ENCODE measurements around the gene RABEP2.
"Not testable (repeated sequence)": the region's sequence is repeated elsewhere in the genome, so short reads cannot be mapped to it uniquely, and the experiment has no call there.

Gene RABEP2

GRCh38 chr16:28895609-28896008 is 29.4 kb downstream of the RABEP2 start:
- Histone ChIP-seq H3K9me2 (ENCODE audit: low read depth, low read length) (no peaks in the 10 kb centered on the region), H3K9me3 (ENCODE audit: low read length) (no peaks in the 10 kb centered on the region), H4K20me1 (ENCODE audit: insufficient read depth, low read length) (no peaks in the 10 kb centered on the region), H3K4me1 (ENCODE audit: insufficient read depth, low read length, severe bottlenecking) (no peaks in the 10 kb centered on the region), H3K36me3 (ENCODE audit: insufficient read depth, low read length) (0 out of 2 replicates have a peak, but pooled peaks cover 5% of the 10 kb centered on the region), H3K79me2 (ENCODE audit: insufficient read depth, low read length) (no peaks in the 10 kb centered on the region), H3K4me3 (ENCODE audit: low read depth, low read length, poor library complexity, severe bottlenecking) (no peak overlapping the region), H3K27ac (ENCODE audit: low read depth, low read length, poor library complexity, severe bottlenecking) (no peak overlapping the region), H3F3A (ENCODE audit: insufficient read depth, low read length) (no peaks in the 10 kb centered on the region), H3K27me3 (ENCODE audit: insufficient read depth, low read length) (no peaks in the 10 kb centered on the region), H3K4me2 (ENCODE audit: low read length) (no peak overlapping the region), H3K9ac (ENCODE audit: low read length) (no peak overlapping the region), H2AFZ (ENCODE audit: low read length) (no peak overlapping the region)
- TF ChIP-seq EZH2 (IDR thresholded peaks at IDR 0.05; ENCODE audit: borderline replicate concordance, low read length) (no peak), CTCF (IDR thresholded peaks at IDR 0.05; ENCODE audit: low read length) (no peak)

DNA sequence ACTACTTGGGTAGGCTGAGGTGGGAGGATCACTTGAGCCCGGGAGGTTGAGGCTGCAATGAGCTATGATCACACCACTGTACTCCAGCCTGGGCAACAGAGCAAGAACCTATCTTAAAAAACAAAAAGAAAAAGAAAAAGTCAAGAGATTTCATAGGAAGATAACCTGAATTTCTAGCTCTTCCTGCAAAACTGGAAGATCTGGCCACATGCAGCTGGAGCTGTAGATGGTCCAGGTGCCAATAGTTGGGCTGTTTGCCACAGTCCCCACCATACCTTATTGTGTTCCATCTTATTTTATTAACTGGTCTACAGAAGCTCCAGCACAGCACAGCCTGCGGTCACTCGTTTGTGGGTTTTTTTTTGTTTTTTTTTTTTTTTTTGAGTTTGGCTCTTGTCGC is 31.7 kb downstream of the RABEP2 start:
- Histone ChIP-seq H3K9ac (ENCODE audit: low read length) (no peak overlapping the region), H3K79me2 (ENCODE audit: insufficient read depth, low read length) (no peaks in the 10 kb centered on the region), H3K9me3 (ENCODE audit: low read length) (no peaks in the 10 kb centered on the region), H3K4me2 (ENCODE audit: low read length) (no peak overlapping the region), H3K9me2 (ENCODE audit: low read depth, low read length) (no peaks in the 10 kb centered on the region), H3F3A (ENCODE audit: insufficient read depth, low read length) (no peaks in the 10 kb centered on the region), H3K4me3 (ENCODE audit: low read depth, low read length, poor library complexity, severe bottlenecking) (no peak overlapping the region), H3K27ac (ENCODE audit: low read depth, low read length, poor library complexity, severe bottlenecking) (no peak overlapping the region), H3K4me1 (ENCODE audit: insufficient read depth, low read length, severe bottlenecking) (no peaks in the 10 kb centered on the region), H2AFZ (ENCODE audit: low read length) (no peak overlapping the region), H3K27me3 (ENCODE audit: insufficient read depth, low read length) (no peaks in the 10 kb centered on the region), H4K20me1 (ENCODE audit: insufficient read depth, low read length) (no peaks in the 10 kb centered on the region), H3K36me3 (ENCODE audit: insufficient read depth, low read length) (0 out of 2 replicates have a peak, but pooled peaks cover 4% of the 10 kb centered on the region)
- no peak for TF ChIP-seq EZH2 (IDR thresholded peaks at IDR 0.05; ENCODE audit: borderline replicate concordance, low read length)
- TF ChIP-seq CTCF (IDR thresholded peaks at IDR 0.05; ENCODE audit: low read length) = no peak

- Histone ChIP-seq H3K79me2 (ENCODE audit: insufficient read depth, low read length) (no peaks in the 10 kb centered on the region), H3K4me2 (ENCODE audit: low read length) (no peak overlapping the region), H3K9ac (ENCODE audit: low read length) (no peak overlapping the region), H3K4me3 (ENCODE audit: low read depth, low read length, poor library complexity, severe bottlenecking) (no peak overlapping the region), H3K9me2 (ENCODE audit: low read depth, low read length) (no peaks in the 10 kb centered on the region), H3F3A (ENCODE audit: insufficient read depth, low read length) (no peaks in the 10 kb centered on the region), H3K4me1 (ENCODE audit: insufficient read depth, low read length, severe bottlenecking) (no peaks in the 10 kb centered on the region), H3K27me3 (ENCODE audit: insufficient read depth, low read length) (no peaks in the 10 kb centered on the region), H4K20me1 (ENCODE audit: insufficient read depth, low read length) (no peaks in the 10 kb centered on the region), H3K27ac (ENCODE audit: low read depth, low read length, poor library complexity, severe bottlenecking) (no peak overlapping the region), H3K9me3 (ENCODE audit: low read length) (no peaks in the 10 kb centered on the region), H3K36me3 (ENCODE audit: insufficient read depth, low read length) (no peaks in the 10 kb centered on the region), H2AFZ (ENCODE audit: low read length) (no peak overlapping the region)
- no peak for TF ChIP-seq CTCF (IDR thresholded peaks at IDR 0.05; ENCODE audit: low read length)
These were observed 32.8 kb downstream of the RABEP2 start for GRCh38 chr16:28891964-28892890.

- H3K9me2 ChIP-seq (ENCODE audit: low read depth, low read length); H3K79me2 ChIP-seq (ENCODE audit: insufficient read depth, low read length); H3F3A ChIP-seq (ENCODE audit: insufficient read depth, low read length); H3K4me3 ChIP-seq (ENCODE audit: low read depth, low read length, poor library complexity, severe bottlenecking); H3K27ac ChIP-seq (ENCODE audit: low read depth, low read length, poor library complexity, severe bottlenecking); H3K9ac ChIP-seq (ENCODE audit: low read length); H3K9me3 ChIP-seq (ENCODE audit: low read length); H3K4me1 ChIP-seq (ENCODE audit: insufficient read depth, low read length, severe bottlenecking); H2AFZ ChIP-seq (ENCODE audit: low read length); H3K4me2 ChIP-seq (ENCODE audit: low read length); H3K36me3 ChIP-seq (ENCODE audit: insufficient read depth, low read length); H3K27me3 ChIP-seq (ENCODE audit: insufficient read depth, low read length); H4K20me1 ChIP-seq (ENCODE audit: insufficient read depth, low read length): not testable (repeated sequence)
These were observed 34.7 kb downstream of the RABEP2 start for GRCh38 chr16:28890355-28890754.

Measured in OCI-LY1 (cell line).